Diencephalon (tissue), 1 donor: ENCODE measurements around the gene NFE2L2. TPM values are rescaled to one million over a fixed set of nuclear protein-coding genes. Genes with fewer than 3 reads are reported as not detected.

ENCODE experiments used
- small RNA-seq: library from RNA; depleted of rRNA; stranded (forward); fragments of <200 nt; gene quantifications from one replicate; pipeline ENCODE3, GENCODE V24; 2014
- total RNA-seq: library from RNA; depleted of rRNA; stranded (reverse); fragments of >200 nt; gene quantifications from one replicate; pipeline ENCODE4 v1.2.3, GENCODE V29; 2014

Gene NFE2L2
- total RNA-seq, result 15.9 TPM

DNA sequence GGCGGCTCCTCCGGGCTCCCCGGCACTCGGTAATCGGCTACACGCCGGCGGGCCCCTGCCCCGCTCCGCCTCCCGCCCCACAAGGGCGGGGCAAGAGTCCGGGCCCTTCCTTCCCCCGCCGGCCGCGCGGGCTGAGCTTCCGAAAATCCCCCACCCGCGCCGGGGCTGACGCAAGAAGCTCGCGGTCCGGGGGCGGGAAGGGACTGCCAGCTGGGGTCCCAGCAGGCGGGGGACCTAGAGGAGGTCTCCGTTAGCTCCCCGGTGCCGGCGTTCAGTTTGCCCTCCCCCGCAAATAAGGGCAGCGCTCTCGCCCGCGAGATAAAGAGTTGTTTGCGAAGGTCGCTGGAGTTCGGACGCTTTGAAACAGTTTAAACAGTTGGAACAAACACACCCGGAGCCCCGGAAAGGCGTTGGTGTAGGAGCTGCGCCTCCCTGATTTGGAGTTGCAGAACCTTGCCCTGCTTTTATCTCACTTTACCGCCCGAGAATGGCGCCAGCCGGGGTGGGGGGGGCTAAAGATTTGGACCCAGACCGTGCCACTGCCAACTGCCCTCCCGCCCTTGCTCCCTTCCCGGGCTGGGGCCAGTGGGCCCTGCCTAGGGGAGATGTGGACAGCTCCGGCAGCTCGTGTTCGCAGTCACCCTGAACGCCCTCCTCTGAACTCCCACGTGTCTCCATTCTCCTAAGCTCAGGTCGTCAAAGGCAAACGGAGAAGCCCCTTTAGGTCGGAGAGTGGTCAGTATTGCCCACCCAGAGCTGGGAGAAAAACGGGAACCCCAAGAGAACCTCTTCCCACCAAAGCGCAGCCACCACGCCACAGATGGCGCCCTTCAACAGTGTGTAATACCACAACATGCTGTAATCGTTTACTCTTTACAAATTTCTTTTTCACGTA lies at the start of gene NFE2L2:
TSS of gene NFE2L2 (minus strand) at position 35 of the 895 bp plus-strand sequence. CDS start 151 bp downstream, outside the sequence.

DNA sequence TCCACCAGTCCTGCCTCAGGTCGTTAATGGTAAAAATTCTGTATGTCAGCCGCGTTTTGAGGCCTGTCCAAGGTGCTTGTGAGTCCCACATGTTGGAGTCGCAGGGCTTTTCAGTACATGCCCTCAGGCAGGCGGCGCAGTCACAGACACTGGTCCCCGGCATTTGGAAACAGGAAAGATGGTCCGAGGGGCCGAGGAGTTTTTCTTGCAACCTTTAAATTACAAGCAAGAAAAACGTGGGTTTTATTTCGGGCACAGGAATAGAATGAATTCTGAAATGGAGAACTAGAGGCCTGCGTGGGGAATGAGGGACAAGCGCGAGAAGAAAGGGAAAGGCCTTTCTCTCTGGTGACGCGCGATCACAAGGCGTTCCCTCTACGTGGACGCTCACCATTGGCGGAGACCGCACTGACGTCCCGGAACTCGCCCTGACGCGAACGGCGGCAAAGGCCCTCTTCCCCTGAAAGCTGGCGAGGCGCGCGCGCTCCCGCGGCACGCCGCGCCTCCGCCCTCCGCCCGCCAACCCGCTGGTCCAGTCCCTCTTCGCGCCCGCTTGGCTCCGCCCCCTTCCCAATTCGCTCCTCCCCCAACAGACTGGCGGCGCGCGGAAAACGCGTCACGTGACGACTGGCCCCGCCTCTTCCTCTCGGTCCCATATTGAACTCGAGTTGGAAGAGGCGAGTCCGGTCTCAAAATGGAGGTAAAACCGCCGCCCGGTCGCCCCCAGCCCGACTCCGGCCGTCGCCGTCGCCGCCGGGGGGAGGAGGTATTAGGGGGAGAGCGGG lies 52.2 kb downstream of the NFE2L2 start, which contains the start of gene HNRNPA3:
TSS of gene HNRNPA3 (plus strand) at position 689 of the 785 bp plus-strand sequence. CDS start at position 695, 6 bp downstream.

Small RNA genes lying within 50 kb of the gene (small RNA-seq; reads per million reads assigned to genes)
- not detected for gene MIR3128
- not detected for gene MIR6512
- gene RF00019, result not detected

Other genes starting within 250 kb of the NFE2L2 start
- gene HNRNPA3, start 51.9 kb downstream of the NFE2L2 start, total RNA-seq, result 92.7 TPM
- 72.9 TPM for gene AGPS, start 128.0 kb upstream of the NFE2L2 start, total RNA-seq